Muscle of leg (tissue), 11 donors: ENCODE measurements around the gene RTTN. TPM values are rescaled to one million over a fixed set of nuclear protein-coding genes. Genes with fewer than 3 reads are reported as not detected.

Experiments
- DNase-seq: peaks from one replicate; pipeline ENCODE4 v3.0.0; 2013
- H3K27ac ChIP-seq: one replicate; pipeline ENCODE4 v1.5.1; 2013; ENCODE audit warnings: mild to moderate bottlenecking, low read length, control low read depth
- H3K27me3 ChIP-seq: one replicate; pipeline ENCODE4 v1.6.1; 2013; ENCODE audit warnings: low read length; ENCODE audit not compliant: control insufficient read depth, insufficient read depth
- H3K36me3 ChIP-seq: one replicate; pipeline ENCODE4 v1.6.1; 2013; ENCODE audit warnings: low read length; ENCODE audit not compliant: control insufficient read depth, insufficient read depth
- H3K4me1 ChIP-seq: one replicate; pipeline ENCODE4 v1.6.1; 2013; ENCODE audit warnings: low read length; ENCODE audit not compliant: control insufficient read depth, insufficient read depth
- H3K4me3 ChIP-seq: one replicate; pipeline ENCODE4 v1.5.1; 2013; ENCODE audit warnings: low read length, control low read depth
- H3K9me3 ChIP-seq: replicated peaks from 2 replicates; pipeline ENCODE4 v1.6.1; 2013; ENCODE audit warnings: low read depth, low read length; ENCODE audit not compliant: control insufficient read depth
- WGBS: methylation state at CpG from one replicate; pipeline ENCODE4 v1.1.5; 2013; ENCODE audit warnings: missing lambda C conversion rate; ENCODE audit not compliant: insufficient coverage; 5-methylcytosine and 5-hydroxymethylcytosine counted together
- polyA plus RNA-seq, 8 donors: library from polyadenylated mRNA; unstranded; fragments of 120-200 nt; gene quantifications; one replicate each; pipeline versions ENCODE4 v1.2.1 to v1.2.3, GENCODE V29; 2013; ENCODE audit warnings: inconsistent platforms in 1 of 8, low replicate concordance in 1 of 8; ENCODE audit not compliant: insufficient read length in 8 of 8, insufficient read depth in 1 of 8
- total RNA-seq: library from RNA; stranded (reverse); fragments of 120-200 nt; gene quantifications from one replicate; pipeline ENCODE4 v1.2.4, GENCODE V29; 2013

Gene RTTN
- total and polyA plus RNA-seq, 9 donors = 9.7 to 16.0 (median 10.7) TPM

GRCh38 chr18:70037431-70038061, 167.9 kb downstream of the RTTN start:
- Histone ChIP-seq H3K27me3 (no peaks in the 10 kb centered on the region), H3K9me3 (no peaks in the 10 kb centered on the region), H3K4me1 (no peaks in the 10 kb centered on the region), H3K27ac (no peak overlapping the region), H3K4me3 (no peak overlapping the region), H3K36me3 (peaks cover 4% of the 10 kb centered on the region)
- DNase-seq = no peak
- WGBS = 92% methylated on average over 5 of the region's 6 CpGs

- DNase-seq = no peak
- Histone ChIP-seq H3K4me1 (no peaks in the 10 kb centered on the region), H3K36me3 (peaks cover 4% of the 10 kb centered on the region), H3K9me3 (no peaks in the 10 kb centered on the region), H3K27me3 (no peaks in the 10 kb centered on the region), H3K27ac (no peak overlapping the region), H3K4me3 (no peak overlapping the region)
- 91% methylated on average over 3 of the region's 8 CpGs for WGBS
These were observed 168.6 kb downstream of the RTTN start for GRCh38 chr18:70036771-70037347.

GRCh38 chr18:70036168-70036567, 169.3 kb downstream of the RTTN start:
- Histone ChIP-seq H3K27me3 (no peaks in the 10 kb centered on the region), H3K36me3 (peaks cover 4% of the 10 kb centered on the region), H3K4me3 (no peak overlapping the region), H3K27ac (no peak overlapping the region), H3K9me3 (no peaks in the 10 kb centered on the region), H3K4me1 (no peaks in the 10 kb centered on the region)
- 100% methylated on average over 1 of the region's 2 CpGs for WGBS
- DNase-seq = no peak

GRCh38 chr18:70031221-70031620, 174.3 kb downstream of the RTTN start:
- no peak for DNase-seq
- Histone ChIP-seq H3K27me3 (no peaks in the 10 kb centered on the region), H3K4me1 (no peaks in the 10 kb centered on the region), H3K36me3 (peaks cover 3% of the 10 kb centered on the region), H3K4me3 (no peak overlapping the region), H3K27ac (no peak overlapping the region), H3K9me3 (no peaks in the 10 kb centered on the region)
- no CpG with 5 or more reads among the region's 4 CpGs for WGBS

- WGBS = no CpG with 5 or more reads among the region's 1 CpG
- Histone ChIP-seq H3K4me1 (no peaks in the 10 kb centered on the region), H3K36me3 (peaks cover 3% of the 10 kb centered on the region), H3K4me3 (no peak overlapping the region), H3K9me3 (no peaks in the 10 kb centered on the region), H3K27me3 (no peaks in the 10 kb centered on the region), H3K27ac (no peak overlapping the region)
- no peak for DNase-seq
These were observed 174.8 kb downstream of the RTTN start for GRCh38 chr18:70030728-70031127.

- Histone ChIP-seq H3K27ac (no peak overlapping the region), H3K9me3 (no peaks in the 10 kb centered on the region), H3K27me3 (no peaks in the 10 kb centered on the region)
These were observed 176.3 kb downstream of the RTTN start for GRCh38 chr18:70029163-70029562.

GRCh38 chr18:70028734-70029133, 176.8 kb downstream of the RTTN start:
- H3K27me3 ChIP-seq = no peaks in the 10 kb centered on the region
- DNase-seq = no peak
- H3K36me3 ChIP-seq = peaks cover 9% of the 10 kb centered on the region
- no peak overlapping the region for H3K4me3 ChIP-seq
- no peak overlapping the region for H3K27ac ChIP-seq
- 100% methylated on average over 1 of the region's 3 CpGs for WGBS
- H3K4me1 ChIP-seq = no peaks in the 10 kb centered on the region
- no peaks in the 10 kb centered on the region for H3K9me3 ChIP-seq

More at GRCh38 chr18:70029163-70029562, 176.3 kb downstream of the RTTN start:
- no peak overlapping the region for H3K4me3 ChIP-seq
- WGBS = no CpG with 5 or more reads among the region's 1 CpG
- H3K36me3 ChIP-seq = peaks cover 9% of the 10 kb centered on the region
- no peaks in the 10 kb centered on the region for H3K4me1 ChIP-seq
- no peak for DNase-seq

GRCh38 chr18:70028084-70028483, 177.4 kb downstream of the RTTN start:
- Histone ChIP-seq H3K27me3 (no peaks in the 10 kb centered on the region), H3K9me3 (no peaks in the 10 kb centered on the region), H3K36me3 (peaks cover 9% of the 10 kb centered on the region), H3K27ac (no peak overlapping the region), H3K4me1 (no peaks in the 10 kb centered on the region), H3K4me3 (no peak overlapping the region)
- WGBS = 100% methylated on average over 1 of the region's 3 CpGs
- DNase-seq = no peak

GRCh38 chr18:70025580-70025979, 179.9 kb downstream of the RTTN start:
- H3K36me3 ChIP-seq = peaks cover 14% of the 10 kb centered on the region

GRCh38 chr18:70024829-70025228, 180.7 kb downstream of the RTTN start:
- Histone ChIP-seq H3K4me3 (no peak overlapping the region), H3K27ac (no peak overlapping the region), H3K36me3 (peaks cover 16% of the 10 kb centered on the region), H3K27me3 (no peaks in the 10 kb centered on the region), H3K4me1 (no peaks in the 10 kb centered on the region), H3K9me3 (no peaks in the 10 kb centered on the region)
- DNase-seq = no peak
- no CpG with 5 or more reads among the region's 3 CpGs for WGBS

More at GRCh38 chr18:70025580-70025979, 179.9 kb downstream of the RTTN start:
- WGBS = 90% methylated on average over 5 of the region's 5 CpGs
- no peaks in the 10 kb centered on the region for H3K9me3 ChIP-seq
- H3K4me1 ChIP-seq = no peaks in the 10 kb centered on the region
- H3K27me3 ChIP-seq = no peaks in the 10 kb centered on the region
- no peak overlapping the region for H3K4me3 ChIP-seq
- H3K27ac ChIP-seq = no peak overlapping the region
- DNase-seq = no peak
